Measurements from ENCODE around the gene PTPN6. TPM values are rescaled to one million over a fixed set of nuclear protein-coding genes. Genes with fewer than 3 reads are reported as not detected.

The PTPN6 gene
- total RNA-seq, 1 experiment from 2014 or later, result 19.8 TPM

DNA sequence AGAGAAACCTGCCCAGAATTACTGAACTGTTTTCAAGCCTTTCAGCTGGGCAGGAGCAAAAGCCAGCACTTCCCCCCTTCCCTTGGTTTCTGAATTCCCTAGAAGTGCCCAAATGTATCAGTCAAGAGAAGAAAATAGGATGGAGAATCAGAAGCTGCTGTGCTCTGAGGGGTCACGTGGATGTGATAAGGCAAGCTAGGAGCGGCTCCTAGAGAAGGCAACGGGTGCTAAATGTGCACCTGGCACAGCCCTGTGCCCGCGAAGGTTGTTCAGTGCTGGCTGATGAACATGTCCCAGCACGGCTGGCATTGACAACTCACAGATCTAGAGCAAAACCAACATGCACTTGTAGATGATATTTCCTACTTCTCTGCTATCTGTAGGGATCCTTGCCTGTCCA lies 27.9 kb downstream of the PTPN6 start:
- WGBS (ENCODE audit: extremely low coverage, insufficient read length, low lambda C conversion rate), result no CpG with 5 or more reads among the region's 6 CpGs
- no peak overlapping the region for H2BK15ac ChIP-seq (ENCODE audit: low read depth, low read length)
- no peak overlapping the region for H2AFZ ChIP-seq (ENCODE audit: low read length)
- no peak overlapping the region for H2BK12ac ChIP-seq (ENCODE audit: insufficient read length, low read depth, low read length)
- no peak for DNase-seq
- H3K27me3 Mint-ChIP-seq (ENCODE audit: low read depth), result no peaks in the 10 kb centered on the region; the same call in 1 of the 2 replicates
- no peak overlapping the region for H3K4ac ChIP-seq (ENCODE audit: low read depth, low read length)
- no peak overlapping the region for H3K4me3 Mint-ChIP-seq
- no peaks in the 10 kb centered on the region for H3K9me3 ChIP-seq (ENCODE audit: control insufficient read depth, low read depth, low read length)
- TF ChIP-seq, protein P1, sequence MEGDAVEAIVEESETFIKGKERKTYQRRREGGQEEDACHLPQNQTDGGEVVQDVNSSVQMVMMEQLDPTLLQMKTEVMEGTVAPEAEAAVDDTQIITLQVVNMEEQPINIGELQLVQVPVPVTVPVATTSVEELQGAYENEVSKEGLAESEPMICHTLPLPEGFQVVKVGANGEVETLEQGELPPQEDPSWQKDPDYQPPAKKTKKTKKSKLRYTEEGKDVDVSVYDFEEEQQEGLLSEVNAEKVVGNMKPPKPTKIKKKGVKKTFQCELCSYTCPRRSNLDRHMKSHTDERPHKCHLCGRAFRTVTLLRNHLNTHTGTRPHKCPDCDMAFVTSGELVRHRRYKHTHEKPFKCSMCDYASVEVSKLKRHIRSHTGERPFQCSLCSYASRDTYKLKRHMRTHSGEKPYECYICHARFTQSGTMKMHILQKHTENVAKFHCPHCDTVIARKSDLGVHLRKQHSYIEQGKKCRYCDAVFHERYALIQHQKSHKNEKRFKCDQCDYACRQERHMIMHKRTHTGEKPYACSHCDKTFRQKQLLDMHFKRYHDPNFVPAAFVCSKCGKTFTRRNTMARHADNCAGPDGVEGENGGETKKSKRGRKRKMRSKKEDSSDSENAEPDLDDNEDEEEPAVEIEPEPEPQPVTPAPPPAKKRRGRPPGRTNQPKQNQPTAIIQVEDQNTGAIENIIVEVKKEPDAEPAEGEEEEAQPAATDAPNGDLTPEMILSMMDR (conservative IDR thresholded peaks at IDR 0.05), result no peak
- H3K79me2 ChIP-seq (ENCODE audit: insufficient read depth, low read length), result no peaks in the 10 kb centered on the region
- no peaks in the 10 kb centered on the region for H3K27me3 ChIP-seq (ENCODE audit: insufficient read depth, low read length)
- H3K27ac Mint-ChIP-seq, result peak overlapping the region in 1 of 3 experiments; percentile 91; a peak in 1 of 7 replicates
- H3K27ac ChIP-seq (ENCODE audit: insufficient read length, low read depth, low read length), result no peak overlapping the region
- H3K4me1 Mint-ChIP-seq, result peaks cover 3 to 10% of the 10 kb centered on the region in 2 experiments
- no peaks in the 10 kb centered on the region for H4K20me1 ChIP-seq (ENCODE audit: control insufficient read depth, insufficient read depth, insufficient read length)
- no peak overlapping the region for H2AK5ac ChIP-seq (ENCODE audit: insufficient read length, low read length)
- no peak overlapping the region for H3K4me2 ChIP-seq (ENCODE audit: insufficient read depth, insufficient read length, low read length)
- H3K18ac ChIP-seq (ENCODE audit: insufficient read length, low read depth, low read length), result no peak overlapping the region
- no peak overlapping the region for H2BK5ac ChIP-seq (ENCODE audit: insufficient read length, low read length)
- no peak overlapping the region for H3T11ph ChIP-seq (ENCODE audit: low read length)
- H3K36me3 Mint-ChIP-seq (ENCODE audit: insufficient read depth in 1 of 3, low read depth in 3 of 3), result peaks cover 28 to 80% (median 78%) of the 10 kb centered on the region in 3 experiments; a peak in 6 of 7 replicates
- H4K5ac ChIP-seq (ENCODE audit: insufficient read length, low read depth, low read length), result no peak overlapping the region
- no peak overlapping the region for H3K23ac ChIP-seq (ENCODE audit: insufficient read length, low read depth, low read length)
- H3K9ac ChIP-seq (ENCODE audit: extremely low read depth, insufficient read length, low read length), result no peak overlapping the region
- no peak overlapping the region for H4K91ac ChIP-seq (ENCODE audit: insufficient read length, low read depth, low read length)
- no peaks in the 10 kb centered on the region for H3K79me1 ChIP-seq (ENCODE audit: insufficient read depth, low read depth, low read length, poor library complexity, severe bottlenecking)
- no peaks in the 10 kb centered on the region; the same call in 1 of the 2 replicates for H3K4me1 ChIP-seq (ENCODE audit: insufficient read depth, low read length)
- no peaks in the 10 kb centered on the region for H3K9me3 Mint-ChIP-seq
- H4K8ac ChIP-seq (replicated peaks; ENCODE audit: insufficient read length, low read depth, low read length), result no peak overlapping the region
- H2BK120ac ChIP-seq (ENCODE audit: low read depth, low read length, poor library complexity, severe bottlenecking), result no peak overlapping the region
- no peak overlapping the region for H3K56ac ChIP-seq (ENCODE audit: insufficient read length, low read depth, low read length)
- H3K14ac ChIP-seq (ENCODE audit: insufficient read depth, low read length), result no peak overlapping the region; the same call in 1 of the 2 replicates
- no peaks in the 10 kb centered on the region for H3K23me2 ChIP-seq (ENCODE audit: insufficient read length, low read depth, low read length, poor library complexity, severe bottlenecking)
- H2BK20ac ChIP-seq (ENCODE audit: low read depth, low read length, poor library complexity, severe bottlenecking), result no peak overlapping the region

All from H9 (cell line).